ENCODE measurements around the gene MFSD6. TPM values are rescaled to one million over a fixed set of nuclear protein-coding genes. Genes with fewer than 3 reads are reported as not detected.

The MFSD6 gene
- total RNA-seq, 1 donor from 2014 or later = 15.1 TPM

DNA sequence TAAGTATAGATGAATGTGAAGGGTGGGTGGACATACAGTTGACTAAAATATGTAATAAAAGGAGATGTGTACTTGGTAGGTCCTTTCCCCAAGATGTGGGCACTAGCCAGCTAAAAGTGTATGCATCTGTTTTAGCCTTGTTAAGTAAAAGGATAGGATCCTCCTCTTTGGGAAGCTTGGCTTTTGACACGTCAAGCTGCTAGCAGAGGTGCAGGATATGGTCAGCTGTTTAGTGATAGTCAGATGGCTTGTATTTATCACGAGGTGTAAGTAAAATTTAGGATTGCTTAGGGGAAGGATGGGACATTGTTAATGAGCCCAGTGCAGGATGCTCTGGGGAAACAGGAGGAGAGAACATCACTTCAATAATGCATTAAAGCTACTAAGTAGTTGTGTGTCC lies 1.5 kb downstream of the MFSD6 start:
- no peak for DNase-seq (ENCODE audit: low spot score, unreplicated experiment)
- no peak for TF ChIP-seq CTCF (IDR thresholded peaks at IDR 0.05; ENCODE audit: unreplicated experiment)
- Mint-ChIP-seq H3K27me3 (peaks cover 18% of the 10 kb centered on the region), H3K4me3 (ENCODE audit: low read depth) (peak overlapping the region; percentile 77), H3K27ac (no peak overlapping the region), H3K36me3 (ENCODE audit: insufficient read depth) (no peaks in the 10 kb centered on the region), H3K9me3 (ENCODE audit: low read depth) (no peaks in the 10 kb centered on the region), H3K4me1 (ENCODE audit: low read depth) (peaks cover 1% of the 10 kb centered on the region)

GRCh38 chr2:190410166-190410565 lies 2.0 kb downstream of the MFSD6 start:
- peak overlapping the region; percentile 77 for H3K4me3 Mint-ChIP-seq (ENCODE audit: low read depth)
- H3K27me3 Mint-ChIP-seq = peaks cover 18% of the 10 kb centered on the region
- H3K9me3 Mint-ChIP-seq (ENCODE audit: low read depth) = no peaks in the 10 kb centered on the region
- H3K36me3 Mint-ChIP-seq (ENCODE audit: insufficient read depth) = no peaks in the 10 kb centered on the region
- no peak for DNase-seq (ENCODE audit: low spot score, unreplicated experiment)
- H3K4me1 Mint-ChIP-seq (ENCODE audit: low read depth) = peaks cover 1% of the 10 kb centered on the region
- no peak overlapping the region for H3K27ac Mint-ChIP-seq
- no peak for TF ChIP-seq CTCF (IDR thresholded peaks at IDR 0.05; ENCODE audit: unreplicated experiment)

GRCh38 chr2:190412966-190413365 lies 4.8 kb downstream of the MFSD6 start:
- H3K27ac Mint-ChIP-seq = no peak overlapping the region
- H3K4me1 Mint-ChIP-seq (ENCODE audit: low read depth) = peaks cover 1% of the 10 kb centered on the region
- no peaks in the 10 kb centered on the region for H3K36me3 Mint-ChIP-seq (ENCODE audit: insufficient read depth)
- no peak for TF ChIP-seq CTCF (IDR thresholded peaks at IDR 0.05; ENCODE audit: unreplicated experiment)
- H3K27me3 Mint-ChIP-seq = peaks cover 12% of the 10 kb centered on the region
- H3K4me3 Mint-ChIP-seq (ENCODE audit: low read depth) = no peak overlapping the region
- no peak for DNase-seq (ENCODE audit: low spot score, unreplicated experiment)
- H3K9me3 Mint-ChIP-seq (ENCODE audit: low read depth) = no peaks in the 10 kb centered on the region

- TF ChIP-seq CTCF (IDR thresholded peaks at IDR 0.05; ENCODE audit: unreplicated experiment) = no peak
- Mint-ChIP-seq H3K36me3 (ENCODE audit: insufficient read depth) (no peaks in the 10 kb centered on the region), H3K27ac (no peak overlapping the region), H3K4me3 (ENCODE audit: low read depth) (no peak overlapping the region), H3K9me3 (ENCODE audit: low read depth) (no peaks in the 10 kb centered on the region), H3K27me3 (peaks cover 12% of the 10 kb centered on the region), H3K4me1 (ENCODE audit: low read depth) (peaks cover 1% of the 10 kb centered on the region)
- DNase-seq (ENCODE audit: low spot score, unreplicated experiment) = no peak
Observed at GRCh38 chr2:190413421-190413820, 5.3 kb downstream of the MFSD6 start.

- Mint-ChIP-seq H3K4me1 (ENCODE audit: low read depth) (peaks cover 2% of the 10 kb centered on the region), H3K36me3 (ENCODE audit: insufficient read depth) (no peaks in the 10 kb centered on the region)
- TF ChIP-seq CTCF (IDR thresholded peaks at IDR 0.05; ENCODE audit: unreplicated experiment) = no peak
Observed at GRCh38 chr2:190415251-190415650, 7.1 kb downstream of the MFSD6 start.

More at GRCh38 chr2:190415251-190415650, 7.1 kb downstream of the MFSD6 start:
- Mint-ChIP-seq H3K9me3 (ENCODE audit: low read depth) (no peaks in the 10 kb centered on the region), H3K4me3 (ENCODE audit: low read depth) (no peak overlapping the region), H3K27me3 (no peaks in the 10 kb centered on the region), H3K27ac (no peak overlapping the region)
- DNase-seq (ENCODE audit: low spot score, unreplicated experiment) = no peak

Measured in progenitor cell of endocrine pancreas (in vitro differentiated cells).